Measurements from ENCODE around the gene RAMP3.

The RAMP3 gene

GRCh38 chr7:45122975-45123860 is 34.4 kb upstream of the RAMP3 start:
- Histone ChIP-seq H3K4me3 (ENCODE audit: low read depth in 1 of 2, low read length in 2 of 2) (no peak overlapping the region), H3K27ac (ENCODE audit: low read length) (no peak overlapping the region), H3K4me1 (ENCODE audit: control insufficient read depth in 1 of 2, insufficient read depth in 2 of 2, low read length in 2 of 2) (no peaks in the 10 kb centered on the region), H3K27me3 (ENCODE audit: low read depth, low read length) (no peaks in the 10 kb centered on the region), H3K36me3 (ENCODE audit: control insufficient read depth in 1 of 2, insufficient read depth in 2 of 2, low read length in 2 of 2) (no peaks in the 10 kb centered on the region), H3K9me3 (ENCODE audit: control insufficient read depth in 1 of 2, low read length in 2 of 2) (no peaks in the 10 kb centered on the region)

- H3K4me1 ChIP-seq (ENCODE audit: control insufficient read depth in 1 of 2, insufficient read depth in 2 of 2, low read length in 2 of 2), result no peaks in the 10 kb centered on the region
- H3K27ac ChIP-seq (ENCODE audit: low read length), result no peak overlapping the region
- H3K4me3 ChIP-seq (ENCODE audit: low read depth in 1 of 2, low read length in 2 of 2), result no peak overlapping the region
- no peaks in the 10 kb centered on the region for H3K27me3 ChIP-seq (ENCODE audit: low read depth, low read length)
- H3K36me3 ChIP-seq (ENCODE audit: control insufficient read depth in 1 of 2, insufficient read depth in 2 of 2, low read length in 2 of 2), result no peaks in the 10 kb centered on the region
- no peaks in the 10 kb centered on the region for H3K9me3 ChIP-seq (ENCODE audit: control insufficient read depth in 1 of 2, low read length in 2 of 2)
Measured at GRCh38 chr7:45123913-45124710, 33.5 kb upstream of the RAMP3 start.

GRCh38 chr7:45125193-45125904 is 32.2 kb upstream of the RAMP3 start:
- Histone ChIP-seq H3K36me3 (ENCODE audit: control insufficient read depth in 1 of 2, insufficient read depth in 2 of 2, low read length in 2 of 2) (no peaks in the 10 kb centered on the region), H3K27ac (ENCODE audit: low read length) (no peak overlapping the region), H3K4me1 (ENCODE audit: control insufficient read depth in 1 of 2, insufficient read depth in 2 of 2, low read length in 2 of 2) (no peaks in the 10 kb centered on the region), H3K4me3 (ENCODE audit: low read depth in 1 of 2, low read length in 2 of 2) (no peak overlapping the region), H3K9me3 (ENCODE audit: control insufficient read depth in 1 of 2, low read length in 2 of 2) (no peaks in the 10 kb centered on the region), H3K27me3 (ENCODE audit: low read depth, low read length) (no peaks in the 10 kb centered on the region)

- no peaks in the 10 kb centered on the region for H3K36me3 ChIP-seq (ENCODE audit: control insufficient read depth in 1 of 2, insufficient read depth in 2 of 2, low read length in 2 of 2)
- H3K9me3 ChIP-seq (ENCODE audit: control insufficient read depth in 1 of 2, low read length in 2 of 2), result no peaks in the 10 kb centered on the region
- no peaks in the 10 kb centered on the region for H3K27me3 ChIP-seq (ENCODE audit: low read depth, low read length)
- H3K4me3 ChIP-seq (ENCODE audit: low read depth in 1 of 2, low read length in 2 of 2), result no peak overlapping the region
- H3K4me1 ChIP-seq (ENCODE audit: control insufficient read depth in 1 of 2, insufficient read depth in 2 of 2, low read length in 2 of 2), result no peaks in the 10 kb centered on the region
- no peak overlapping the region for H3K27ac ChIP-seq (ENCODE audit: low read length)
Measured at GRCh38 chr7:45126201-45126600, 31.4 kb upstream of the RAMP3 start.

- H3K36me3 ChIP-seq (ENCODE audit: control insufficient read depth in 1 of 2, insufficient read depth in 2 of 2, low read length in 2 of 2), result no peaks in the 10 kb centered on the region
- no peaks in the 10 kb centered on the region for H3K9me3 ChIP-seq (ENCODE audit: control insufficient read depth in 1 of 2, low read length in 2 of 2)
- no peaks in the 10 kb centered on the region for H3K27me3 ChIP-seq (ENCODE audit: low read depth, low read length)
- H3K4me3 ChIP-seq (ENCODE audit: low read depth in 1 of 2, low read length in 2 of 2), result no peak overlapping the region
- H3K27ac ChIP-seq (ENCODE audit: low read length), result no peak overlapping the region
- H3K4me1 ChIP-seq (ENCODE audit: control insufficient read depth in 1 of 2, insufficient read depth in 2 of 2, low read length in 2 of 2), result no peaks in the 10 kb centered on the region
Measured at GRCh38 chr7:45126920-45127319, 30.7 kb upstream of the RAMP3 start.

- Histone ChIP-seq H3K27ac (ENCODE audit: low read length) (no peak overlapping the region), H3K4me3 (ENCODE audit: low read depth in 1 of 2, low read length in 2 of 2) (no peak overlapping the region), H3K36me3 (ENCODE audit: control insufficient read depth in 1 of 2, insufficient read depth in 2 of 2, low read length in 2 of 2) (no peaks in the 10 kb centered on the region), H3K4me1 (ENCODE audit: control insufficient read depth in 1 of 2, insufficient read depth in 2 of 2, low read length in 2 of 2) (no peaks in the 10 kb centered on the region), H3K27me3 (ENCODE audit: low read depth, low read length) (no peaks in the 10 kb centered on the region), H3K9me3 (ENCODE audit: control insufficient read depth in 1 of 2, low read length in 2 of 2) (no peaks in the 10 kb centered on the region)
Measured at GRCh38 chr7:45129181-45129800, 28.3 kb upstream of the RAMP3 start.

- no peaks in the 10 kb centered on the region for H3K4me1 ChIP-seq (ENCODE audit: control insufficient read depth in 1 of 2, insufficient read depth in 2 of 2, low read length in 2 of 2)
Measured at GRCh38 chr7:45129906-45130305, 27.7 kb upstream of the RAMP3 start.

GRCh38 chr7:45130910-45131309 is 26.7 kb upstream of the RAMP3 start:
- Histone ChIP-seq H3K27me3 (ENCODE audit: low read depth, low read length) (no peaks in the 10 kb centered on the region), H3K9me3 (ENCODE audit: control insufficient read depth in 1 of 2, low read length in 2 of 2) (no peaks in the 10 kb centered on the region), H3K4me3 (ENCODE audit: low read depth in 1 of 2, low read length in 2 of 2) (no peak overlapping the region), H3K27ac (ENCODE audit: low read length) (no peak overlapping the region), H3K36me3 (ENCODE audit: control insufficient read depth in 1 of 2, insufficient read depth in 2 of 2, low read length in 2 of 2) (no peaks in the 10 kb centered on the region), H3K4me1 (ENCODE audit: control insufficient read depth in 1 of 2, insufficient read depth in 2 of 2, low read length in 2 of 2) (no peaks in the 10 kb centered on the region)

More at GRCh38 chr7:45129906-45130305, 27.7 kb upstream of the RAMP3 start:
- Histone ChIP-seq H3K4me3 (ENCODE audit: low read depth in 1 of 2, low read length in 2 of 2) (no peak overlapping the region), H3K27ac (ENCODE audit: low read length) (no peak overlapping the region), H3K9me3 (ENCODE audit: control insufficient read depth in 1 of 2, low read length in 2 of 2) (no peaks in the 10 kb centered on the region), H3K27me3 (ENCODE audit: low read depth, low read length) (no peaks in the 10 kb centered on the region), H3K36me3 (ENCODE audit: control insufficient read depth in 1 of 2, insufficient read depth in 2 of 2, low read length in 2 of 2) (no peaks in the 10 kb centered on the region)

- Histone ChIP-seq H3K4me3 (ENCODE audit: low read depth in 1 of 2, low read length in 2 of 2) (no peak overlapping the region), H3K9me3 (ENCODE audit: control insufficient read depth in 1 of 2, low read length in 2 of 2) (no peaks in the 10 kb centered on the region), H3K27ac (ENCODE audit: low read length) (no peak overlapping the region), H3K4me1 (ENCODE audit: control insufficient read depth in 1 of 2, insufficient read depth in 2 of 2, low read length in 2 of 2) (no peaks in the 10 kb centered on the region), H3K36me3 (ENCODE audit: control insufficient read depth in 1 of 2, insufficient read depth in 2 of 2, low read length in 2 of 2) (no peaks in the 10 kb centered on the region), H3K27me3 (ENCODE audit: low read depth, low read length) (no peaks in the 10 kb centered on the region)
Measured at GRCh38 chr7:45131891-45132290, 25.7 kb upstream of the RAMP3 start.

- no peaks in the 10 kb centered on the region for H3K4me1 ChIP-seq (ENCODE audit: control insufficient read depth in 1 of 2, insufficient read depth in 2 of 2, low read length in 2 of 2)
- H3K36me3 ChIP-seq (ENCODE audit: control insufficient read depth in 1 of 2, insufficient read depth in 2 of 2, low read length in 2 of 2), result no peaks in the 10 kb centered on the region
- no peaks in the 10 kb centered on the region for H3K27me3 ChIP-seq (ENCODE audit: low read depth, low read length)
- H3K27ac ChIP-seq (ENCODE audit: low read length), result no peak overlapping the region
- H3K9me3 ChIP-seq (ENCODE audit: control insufficient read depth in 1 of 2, low read length in 2 of 2), result no peaks in the 10 kb centered on the region
- H3K4me3 ChIP-seq (ENCODE audit: low read depth in 1 of 2, low read length in 2 of 2), result no peak overlapping the region
Measured at GRCh38 chr7:45132708-45133320, 24.8 kb upstream of the RAMP3 start.
